ENCODE results near the gene PLCL1. TPM values are rescaled to one million over a fixed set of nuclear protein-coding genes. Genes with fewer than 3 reads are reported as not detected.

PLCL1 gene
- total RNA-seq, 1 experiment from 2014 or later, result 0.21 TPM

DNA sequence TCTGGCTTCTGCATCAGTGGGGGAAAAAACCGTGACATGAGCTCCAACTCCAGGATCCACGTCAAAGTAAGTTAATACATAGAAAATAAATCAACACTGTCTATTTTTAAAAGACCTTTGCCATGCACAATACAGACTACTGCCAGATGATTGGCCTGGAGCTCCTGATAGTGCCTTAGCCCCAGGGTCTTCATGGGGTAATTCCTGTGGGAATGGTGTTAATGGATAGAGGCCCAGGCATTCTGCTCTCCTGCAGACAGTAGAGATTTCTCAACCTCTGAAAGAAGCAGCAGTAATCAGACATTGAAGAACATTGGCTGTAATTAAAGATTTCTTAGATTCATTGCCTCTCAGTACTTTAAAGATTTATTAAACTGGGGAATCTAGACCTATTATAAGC is 4.3 kb upstream of the PLCL1 start:
- no peaks in the 10 kb centered on the region for H3K36me3 ChIP-seq (replicated peaks; ENCODE audit: control insufficient read depth, insufficient read depth, low read length)
- no peak for DNase-seq
- peaks cover 16% of the 10 kb centered on the region for H3K27me3 ChIP-seq (ENCODE audit: control insufficient read depth, insufficient read depth, low read length)
- H3K4me3 ChIP-seq (ENCODE audit: insufficient read depth, low read depth, low read length), result no peak overlapping the region

DNA sequence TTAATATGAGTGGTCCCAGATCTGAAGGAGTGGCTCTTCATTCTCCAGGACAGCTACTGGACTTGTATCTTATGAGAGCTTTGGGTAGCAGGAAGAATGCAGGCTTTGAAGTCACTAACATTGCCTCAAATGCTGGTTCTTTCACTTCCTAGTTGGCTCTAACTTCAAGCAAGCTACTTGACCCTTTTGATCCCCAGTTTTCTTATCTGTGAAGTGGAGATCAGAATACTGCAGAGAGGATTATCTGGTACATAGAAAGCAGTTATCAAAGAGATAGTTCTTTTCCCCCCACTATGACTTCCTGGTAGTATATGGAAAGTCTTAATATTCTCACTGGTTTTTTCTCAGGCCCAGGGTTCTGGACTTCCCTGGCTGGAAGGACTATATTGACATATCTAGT is 3.4 kb upstream of the PLCL1 start:
- no peaks in the 10 kb centered on the region for H3K36me3 ChIP-seq (replicated peaks; ENCODE audit: control insufficient read depth, insufficient read depth, low read length)
- peaks cover 25% of the 10 kb centered on the region for H3K27me3 ChIP-seq (ENCODE audit: control insufficient read depth, insufficient read depth, low read length)
- H3K4me3 ChIP-seq (ENCODE audit: insufficient read depth, low read depth, low read length), result no peak overlapping the region
- DNase-seq, result no peak

- Histone ChIP-seq H3K4me3 (ENCODE audit: insufficient read depth, low read depth, low read length) (no peak overlapping the region), H3K36me3 (replicated peaks; ENCODE audit: control insufficient read depth, insufficient read depth, low read length) (no peaks in the 10 kb centered on the region), H3K27me3 (ENCODE audit: control insufficient read depth, insufficient read depth, low read length) (peaks cover 34% of the 10 kb centered on the region)
- peak; percentile 59 for DNase-seq
Observed at GRCh38 chr2:197803033-197803444, 1.4 kb upstream of the PLCL1 start.

DNA sequence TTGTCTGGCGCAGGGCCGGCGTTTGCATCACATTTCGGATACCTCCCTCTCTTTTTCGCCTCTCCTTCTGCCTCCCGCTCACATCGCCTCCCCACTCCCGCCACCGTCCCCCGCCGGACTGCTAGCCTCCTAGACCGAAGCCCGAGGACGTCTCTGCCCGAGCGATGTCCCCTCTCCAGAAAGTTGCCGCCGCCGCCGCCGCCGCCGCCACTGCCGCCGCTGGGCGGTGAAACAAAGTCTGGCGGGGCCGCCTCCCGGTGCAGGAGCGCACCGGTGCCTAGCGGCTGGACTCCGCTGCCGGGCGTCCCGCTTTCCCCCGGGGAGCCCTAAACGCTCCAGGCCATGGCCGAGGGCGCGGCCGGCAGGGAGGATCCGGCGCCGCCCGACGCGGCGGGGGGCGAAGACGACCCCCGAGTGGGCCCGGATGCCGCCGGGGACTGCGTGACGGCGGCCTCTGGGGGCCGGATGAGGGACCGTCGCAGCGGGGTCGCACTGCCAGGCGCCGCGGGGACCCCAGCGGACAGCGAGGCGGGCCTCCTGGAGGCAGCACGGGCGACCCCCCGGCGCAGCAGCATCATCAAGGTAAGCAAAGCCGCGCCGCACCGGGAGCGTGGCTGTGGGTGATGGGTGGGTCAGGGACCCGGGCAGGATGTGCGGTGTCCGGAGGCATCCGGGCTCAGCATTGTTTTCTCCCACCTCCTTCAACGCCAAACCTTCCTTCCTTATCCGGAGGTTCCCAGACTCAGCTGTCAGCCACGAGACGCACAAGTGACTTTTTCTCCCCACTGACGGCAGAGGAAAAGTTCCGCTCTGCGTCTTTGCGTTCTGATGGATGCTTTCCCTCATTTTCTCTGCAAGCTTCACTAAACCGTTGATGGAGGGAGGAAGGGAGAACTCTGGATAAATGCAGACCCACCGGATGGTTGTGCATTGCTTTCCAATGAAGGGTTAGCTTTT is 643 bp downstream of the PLCL1 start:
- Histone ChIP-seq H3K4me3 (ENCODE audit: insufficient read depth, low read depth, low read length) (peak overlapping the region; percentile 49), H3K27me3 (ENCODE audit: control insufficient read depth, insufficient read depth, low read length) (peaks cover 34% of the 10 kb centered on the region), H3K36me3 (replicated peaks; ENCODE audit: control insufficient read depth, insufficient read depth, low read length) (no peaks in the 10 kb centered on the region)
- peak; percentile 65 for DNase-seq

DNA sequence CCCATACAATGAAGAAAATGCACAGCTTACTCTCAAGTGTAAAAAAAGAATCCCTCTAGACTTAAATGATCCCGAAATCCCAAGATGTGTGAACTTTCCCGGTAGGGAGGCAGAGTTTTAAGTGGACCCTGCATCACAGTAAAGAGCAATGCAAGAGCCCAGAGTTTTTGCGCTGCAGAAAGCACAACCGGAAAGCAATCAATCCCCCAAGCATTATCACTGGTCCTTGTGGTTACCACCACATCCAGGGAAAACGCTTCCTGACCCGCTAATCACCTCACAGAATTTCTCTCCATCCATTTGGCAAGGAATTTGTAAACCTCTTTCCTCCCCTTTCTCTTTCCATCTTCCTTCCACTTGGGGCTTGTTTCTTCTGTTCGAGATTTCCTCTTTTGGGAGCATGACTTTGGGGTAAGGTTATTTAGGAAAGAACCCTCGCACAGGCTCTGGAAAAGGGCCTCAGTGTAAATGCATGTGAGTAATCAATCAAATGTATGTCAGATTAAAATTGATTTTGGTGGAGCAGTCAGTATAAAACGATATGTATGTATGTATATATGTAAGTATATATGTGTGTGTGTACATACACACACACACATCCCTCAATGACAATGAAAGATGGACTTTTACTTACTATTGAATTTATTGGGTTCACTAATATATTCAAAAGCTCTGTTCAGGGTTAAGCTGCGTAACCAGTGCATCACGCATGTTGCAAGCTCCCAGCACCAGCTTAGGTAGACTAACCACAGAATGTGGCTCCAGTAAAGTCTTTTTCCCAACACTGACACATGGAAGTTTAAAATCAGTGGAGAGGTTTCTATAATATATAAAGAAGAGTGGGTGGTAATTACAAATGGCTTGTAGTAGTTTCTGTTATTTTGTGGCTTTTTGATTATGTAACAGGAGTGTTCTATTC is 1.6 kb downstream of the PLCL1 start:
- Histone ChIP-seq H3K4me3 (ENCODE audit: insufficient read depth, low read depth, low read length) (no peak overlapping the region), H3K27me3 (ENCODE audit: control insufficient read depth, insufficient read depth, low read length) (peaks cover 34% of the 10 kb centered on the region), H3K36me3 (replicated peaks; ENCODE audit: control insufficient read depth, insufficient read depth, low read length) (no peaks in the 10 kb centered on the region)
- DNase-seq, result no peak

DNA sequence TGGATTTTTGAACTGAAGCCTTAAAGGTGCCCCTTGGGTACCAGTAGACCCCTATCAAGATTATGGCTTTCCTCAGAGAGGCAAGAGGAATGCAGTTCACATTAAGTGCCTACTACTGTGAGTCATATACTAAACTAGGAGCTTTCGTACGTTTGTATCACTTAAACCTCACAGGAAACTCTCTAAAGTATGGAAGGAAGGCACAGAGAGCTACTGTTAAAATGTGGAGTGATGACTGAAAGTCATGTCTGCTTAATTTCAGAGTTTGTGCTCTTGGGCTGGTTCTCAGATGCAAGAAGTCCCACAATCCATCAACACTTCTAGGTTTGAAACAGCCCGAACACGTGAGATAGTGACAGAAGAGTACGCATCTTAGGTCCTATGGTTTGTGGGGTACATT is 4.7 kb downstream of the PLCL1 start:
- no peak overlapping the region for H3K4me3 ChIP-seq (ENCODE audit: insufficient read depth, low read depth, low read length)
- H3K27me3 ChIP-seq (ENCODE audit: control insufficient read depth, insufficient read depth, low read length), result peaks cover 25% of the 10 kb centered on the region
- DNase-seq, result no peak
- no peaks in the 10 kb centered on the region for H3K36me3 ChIP-seq (replicated peaks; ENCODE audit: control insufficient read depth, insufficient read depth, low read length)

DNA sequence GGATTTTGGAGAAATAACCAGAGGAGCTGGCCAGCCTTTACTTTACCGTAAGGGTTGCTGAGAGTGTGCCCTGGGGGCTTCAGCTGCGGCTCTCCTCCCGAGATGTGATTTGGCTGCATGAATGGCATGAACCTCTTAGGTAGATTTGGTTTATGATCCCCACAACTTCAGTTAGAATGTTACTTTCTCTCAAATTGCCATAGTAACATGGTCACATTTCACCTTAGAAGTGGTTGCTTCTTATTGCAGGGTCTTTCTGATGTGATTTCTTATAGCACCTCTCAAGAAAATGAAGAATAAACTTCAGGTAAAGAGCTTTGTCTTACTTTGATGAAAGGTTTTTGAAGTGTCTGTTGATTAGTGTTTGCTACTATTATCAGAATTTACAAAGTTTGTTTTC is 5.6 kb downstream of the PLCL1 start:
- DNase-seq, result no peak
- Histone ChIP-seq H3K4me3 (ENCODE audit: insufficient read depth, low read depth, low read length) (no peak overlapping the region), H3K36me3 (replicated peaks; ENCODE audit: control insufficient read depth, insufficient read depth, low read length) (no peaks in the 10 kb centered on the region), H3K27me3 (ENCODE audit: control insufficient read depth, insufficient read depth, low read length) (peaks cover 18% of the 10 kb centered on the region)

- Histone ChIP-seq H3K36me3 (replicated peaks; ENCODE audit: control insufficient read depth, insufficient read depth, low read length) (no peaks in the 10 kb centered on the region), H3K27me3 (ENCODE audit: control insufficient read depth, insufficient read depth, low read length) (peaks cover 13% of the 10 kb centered on the region), H3K4me3 (ENCODE audit: insufficient read depth, low read depth, low read length) (no peak overlapping the region)
- DNase-seq, result no peak
Observed at GRCh38 chr2:197810491-197810890, 6.1 kb downstream of the PLCL1 start.

DNA sequence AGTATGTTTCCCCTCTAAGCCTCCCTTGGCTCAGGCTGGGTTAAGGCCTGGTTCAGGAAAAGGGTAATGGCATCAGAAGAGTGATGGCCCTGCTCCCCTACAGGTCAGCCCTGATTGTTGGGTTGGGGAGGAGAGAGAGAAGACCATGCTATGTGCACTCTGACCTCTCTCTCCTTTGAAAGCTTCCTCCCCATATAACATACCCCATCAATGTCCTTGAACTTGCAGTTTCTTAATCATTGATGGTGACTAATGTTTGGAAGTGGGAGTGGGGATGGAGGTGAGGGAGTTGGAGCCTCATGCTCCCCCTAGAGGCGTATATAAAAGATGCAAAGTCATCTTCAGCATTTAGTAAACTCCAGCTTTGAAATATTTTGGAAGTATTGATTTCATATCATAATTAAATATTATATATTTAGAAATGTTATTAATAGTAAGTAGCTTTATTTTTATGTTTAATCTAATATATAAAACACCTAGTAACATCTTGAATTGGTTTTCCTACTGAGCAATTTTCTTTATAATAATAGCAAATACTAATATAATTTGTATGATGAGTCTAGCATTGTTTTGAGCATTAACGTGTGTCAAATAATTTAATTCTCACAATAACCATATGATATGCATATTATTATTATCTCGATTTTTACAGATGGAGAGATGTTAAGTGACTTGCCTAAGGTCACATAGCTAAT is 8.8 kb downstream of the PLCL1 start:
- Histone ChIP-seq H3K27me3 (ENCODE audit: control insufficient read depth, insufficient read depth, low read length) (no peaks in the 10 kb centered on the region), H3K4me3 (ENCODE audit: insufficient read depth, low read depth, low read length) (no peak overlapping the region), H3K36me3 (replicated peaks; ENCODE audit: control insufficient read depth, insufficient read depth, low read length) (no peaks in the 10 kb centered on the region)
- peak; percentile 39 for DNase-seq

DNA sequence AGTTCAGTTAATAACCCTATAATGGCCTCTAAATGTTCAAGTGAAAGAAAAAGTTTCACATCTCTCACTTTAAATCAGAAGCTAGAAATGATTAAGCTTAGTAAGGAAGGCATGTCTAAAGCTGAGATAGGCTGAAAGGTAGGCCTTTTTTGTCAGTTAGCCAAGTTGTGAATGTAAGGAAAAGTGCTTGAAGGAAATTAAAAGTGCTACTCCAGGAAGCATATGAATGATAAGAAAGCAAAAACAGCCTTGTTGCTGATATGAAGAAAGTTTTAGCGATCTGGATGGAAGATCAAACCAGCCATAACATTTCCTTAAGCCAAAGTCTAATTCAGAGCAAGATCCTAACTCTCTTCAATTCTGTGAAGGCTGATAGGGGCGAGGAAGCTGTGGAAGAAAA is 10.1 kb downstream of the PLCL1 start:
- Histone ChIP-seq H3K36me3 (replicated peaks; ENCODE audit: control insufficient read depth, insufficient read depth, low read length) (no peaks in the 10 kb centered on the region), H3K27me3 (ENCODE audit: control insufficient read depth, insufficient read depth, low read length) (no peaks in the 10 kb centered on the region), H3K4me3 (ENCODE audit: insufficient read depth, low read depth, low read length) (no peak overlapping the region)
- DNase-seq, result no peak

- no peak for DNase-seq
- Histone ChIP-seq H3K36me3 (replicated peaks; ENCODE audit: control insufficient read depth, insufficient read depth, low read length) (no peaks in the 10 kb centered on the region), H3K27me3 (ENCODE audit: control insufficient read depth, insufficient read depth, low read length) (no peaks in the 10 kb centered on the region), H3K4me3 (ENCODE audit: insufficient read depth, low read depth, low read length) (no peak overlapping the region)
Observed at GRCh38 chr2:197821550-197822289, 17.3 kb downstream of the PLCL1 start.

- no peak for DNase-seq
- Histone ChIP-seq H3K36me3 (replicated peaks; ENCODE audit: control insufficient read depth, insufficient read depth, low read length) (no peaks in the 10 kb centered on the region), H3K4me3 (ENCODE audit: insufficient read depth, low read depth, low read length) (no peak overlapping the region), H3K27me3 (ENCODE audit: control insufficient read depth, insufficient read depth, low read length) (no peaks in the 10 kb centered on the region)
Observed at GRCh38 chr2:197822333-197822732, 17.9 kb downstream of the PLCL1 start.

- Histone ChIP-seq H3K36me3 (replicated peaks; ENCODE audit: control insufficient read depth, insufficient read depth, low read length) (no peaks in the 10 kb centered on the region), H3K27me3 (ENCODE audit: control insufficient read depth, insufficient read depth, low read length) (no peaks in the 10 kb centered on the region), H3K4me3 (ENCODE audit: insufficient read depth, low read depth, low read length) (no peak overlapping the region)
- DNase-seq, result no peak
Observed at GRCh38 chr2:197827618-197828017, 23.2 kb downstream of the PLCL1 start.

Measured in H7 (cell line).